Fibroblast of peridontal ligament (primary cell): Measurements from ENCODE around the gene NDUFAF2.
"Not testable (repeated sequence)": the region's sequence is repeated elsewhere in the genome, so short reads cannot be mapped to it uniquely, and the experiment has no call there.

Source experiments
- DNase-seq: peaks from one replicate; pipeline ENCODE4 v3.0.0-alpha.2; 2010; ENCODE audit errors: extremely low read depth

NDUFAF2 gene

DNA sequence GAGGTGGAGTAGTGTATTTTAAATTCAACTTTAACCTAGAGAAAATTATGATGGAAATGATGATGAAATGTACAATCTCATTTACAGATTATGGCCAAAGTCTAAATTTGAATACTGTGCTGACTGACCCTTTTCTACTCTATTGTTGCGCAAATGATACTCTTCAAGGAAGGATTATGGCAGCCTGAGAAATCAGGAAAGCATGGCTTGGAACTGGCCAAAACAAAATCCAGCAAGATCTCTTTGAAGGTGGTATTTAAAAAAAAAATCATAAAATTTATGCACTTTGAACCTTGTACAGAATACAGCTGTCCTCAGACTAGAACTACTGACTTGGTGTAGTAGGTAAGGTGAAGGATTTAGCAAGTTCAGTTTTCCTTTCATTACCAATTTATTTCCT is 105.3 kb downstream of the NDUFAF2 start:
- no peak for DNase-seq

- peak; percentile 32 for DNase-seq
Measured at GRCh38 chr5:61051267-61051666, 106.3 kb downstream of the NDUFAF2 start.

GRCh38 chr5:61052882-61053281 is 107.9 kb downstream of the NDUFAF2 start:
- DNase-seq, result peak; percentile 84

GRCh38 chr5:61053937-61054336 is 108.9 kb downstream of the NDUFAF2 start:
- no peak for DNase-seq

- peak; percentile 77 for DNase-seq
Measured at GRCh38 chr5:61055434-61056006, 110.5 kb downstream of the NDUFAF2 start.

GRCh38 chr5:61059499-61059898 is 114.5 kb downstream of the NDUFAF2 start:
- no peak for DNase-seq

- DNase-seq, result no peak
Measured at GRCh38 chr5:61069150-61069549, 124.1 kb downstream of the NDUFAF2 start.

GRCh38 chr5:61071526-61071925 is 126.5 kb downstream of the NDUFAF2 start:
- DNase-seq, result no peak

DNA sequence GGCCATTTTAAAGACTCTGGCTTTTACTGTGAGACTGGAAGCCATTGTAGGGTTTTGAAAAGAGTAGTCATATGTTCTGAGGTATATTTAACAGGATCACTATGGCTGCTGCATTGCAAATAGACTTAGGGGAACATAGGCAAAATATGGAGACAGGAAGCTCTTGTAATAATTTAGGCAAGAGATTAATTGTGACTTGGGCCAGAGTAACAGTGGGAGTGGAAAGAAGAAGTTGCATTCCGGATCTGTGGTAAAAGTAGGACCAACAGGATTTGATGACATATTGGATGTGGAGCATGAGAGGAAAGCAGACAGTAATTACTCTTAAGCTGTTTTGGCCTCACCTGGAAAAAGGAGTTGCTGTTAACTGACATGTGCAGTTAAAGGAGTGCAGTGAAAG is 131.6 kb downstream of the NDUFAF2 start:
- no peak for DNase-seq

DNA sequence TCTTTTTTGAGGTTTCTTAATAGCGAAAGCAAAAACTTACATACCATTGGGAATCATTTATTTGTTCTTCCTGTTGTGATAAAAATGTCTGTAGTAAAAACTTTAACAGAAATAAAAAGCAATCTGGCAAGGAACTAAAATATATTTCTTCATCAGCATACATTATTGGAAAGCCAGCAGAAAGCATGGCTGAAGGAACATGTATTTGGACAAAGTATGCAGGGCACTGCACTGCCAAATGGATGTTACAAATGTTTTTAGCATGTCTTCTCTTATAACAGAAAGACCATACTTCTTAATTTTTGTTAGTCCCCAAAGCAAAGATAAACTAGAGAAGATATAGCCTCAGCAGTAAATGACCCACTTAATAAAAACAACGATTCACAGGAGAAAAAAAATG is 136.7 kb downstream of the NDUFAF2 start:
- no peak for DNase-seq

DNA sequence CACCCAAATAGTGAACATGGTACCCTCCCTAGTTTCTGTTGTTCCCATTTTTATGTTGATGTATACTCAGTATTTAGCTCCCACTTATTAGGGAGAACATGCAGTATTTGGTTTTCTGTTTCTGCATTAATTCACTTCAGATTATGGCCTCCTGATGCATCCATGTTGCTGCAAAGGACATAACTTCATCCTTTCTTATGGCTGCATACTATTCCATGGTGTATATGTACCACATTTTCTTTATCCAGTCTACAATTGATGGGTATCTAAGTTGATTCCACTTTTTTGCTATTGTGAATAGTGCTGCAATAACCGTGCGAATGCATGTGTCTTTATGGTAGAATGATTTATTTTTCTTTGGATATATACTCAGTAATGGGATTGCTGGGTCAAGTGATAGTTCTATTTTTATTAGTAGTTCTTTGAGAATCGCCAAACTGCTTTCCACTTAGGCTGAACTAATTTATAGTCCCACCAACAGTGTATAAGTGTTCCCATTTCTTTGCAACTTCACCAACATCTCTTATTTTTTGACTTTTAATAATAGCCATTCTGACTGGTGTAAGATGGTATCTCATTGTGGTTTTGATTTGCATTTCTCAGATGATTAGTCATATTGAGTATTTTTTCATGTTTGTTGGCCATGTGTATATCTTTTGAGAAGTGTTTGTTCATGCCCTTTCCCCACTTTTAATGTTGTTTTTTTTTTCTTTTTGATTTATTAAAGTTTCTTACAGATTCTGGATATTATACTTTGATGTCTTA is 137.7 kb downstream of the NDUFAF2 start:
- DNase-seq, result peak; percentile 26

DNA sequence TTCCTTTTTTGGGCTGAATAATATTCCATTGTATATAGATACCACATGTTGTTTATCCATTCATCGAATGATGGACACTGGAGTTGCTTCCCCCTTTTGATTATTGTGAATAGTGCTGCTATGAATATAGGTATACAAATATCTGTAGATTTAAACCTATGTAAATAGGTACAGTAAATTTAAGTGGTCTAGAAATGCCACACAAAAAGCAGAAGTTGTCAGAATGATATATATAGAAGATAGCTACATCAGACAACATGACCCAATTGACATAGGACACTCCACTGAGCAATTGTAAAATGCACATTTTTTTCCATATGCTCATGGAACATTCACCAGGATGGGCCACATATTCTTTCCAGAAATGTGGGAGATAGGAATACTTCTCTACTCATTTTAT is 139.7 kb downstream of the NDUFAF2 start:
- DNase-seq, result no peak

GRCh38 chr5:61085885-61086284 is 140.9 kb downstream of the NDUFAF2 start:
- no peak for DNase-seq

DNA sequence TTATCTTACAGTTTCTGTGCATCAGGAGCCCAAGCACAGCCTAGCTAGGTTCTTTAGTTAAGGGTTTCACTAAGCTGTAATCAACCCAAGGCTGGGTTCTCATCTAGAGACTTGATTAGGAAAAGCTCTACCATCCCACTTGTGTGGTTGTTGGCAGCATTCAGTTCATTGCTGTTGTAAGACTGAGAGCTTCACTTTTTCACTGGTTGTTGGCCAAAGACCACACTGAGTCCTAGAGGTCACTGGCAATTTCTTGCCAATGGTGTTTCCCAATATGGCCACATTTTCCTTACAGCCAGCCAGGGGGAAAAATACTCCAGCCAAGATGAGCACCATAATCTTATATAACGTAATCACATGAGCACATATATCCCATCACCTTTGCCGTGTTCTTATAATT is 142.9 kb downstream of the NDUFAF2 start:
- peak; percentile 51 for DNase-seq

DNA sequence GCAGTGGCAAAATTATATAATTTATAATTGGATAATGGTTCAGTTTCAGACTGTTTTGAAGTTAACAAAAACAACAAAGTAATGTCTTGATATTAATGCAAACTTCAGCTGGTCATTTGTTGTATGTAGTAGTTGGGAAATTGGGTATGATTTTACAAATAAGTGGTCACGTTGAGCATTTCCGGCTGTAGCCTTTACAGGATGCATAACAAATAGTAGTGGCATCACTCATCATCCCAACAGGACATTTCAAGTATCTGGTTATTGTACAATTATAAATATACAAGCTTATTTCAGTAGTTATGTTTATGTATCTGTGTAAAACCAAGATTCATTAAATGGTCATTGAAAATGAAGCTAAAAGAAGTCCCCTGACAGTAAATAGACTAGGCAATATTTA is 144.3 kb downstream of the NDUFAF2 start:
- no peak for DNase-seq

DNA sequence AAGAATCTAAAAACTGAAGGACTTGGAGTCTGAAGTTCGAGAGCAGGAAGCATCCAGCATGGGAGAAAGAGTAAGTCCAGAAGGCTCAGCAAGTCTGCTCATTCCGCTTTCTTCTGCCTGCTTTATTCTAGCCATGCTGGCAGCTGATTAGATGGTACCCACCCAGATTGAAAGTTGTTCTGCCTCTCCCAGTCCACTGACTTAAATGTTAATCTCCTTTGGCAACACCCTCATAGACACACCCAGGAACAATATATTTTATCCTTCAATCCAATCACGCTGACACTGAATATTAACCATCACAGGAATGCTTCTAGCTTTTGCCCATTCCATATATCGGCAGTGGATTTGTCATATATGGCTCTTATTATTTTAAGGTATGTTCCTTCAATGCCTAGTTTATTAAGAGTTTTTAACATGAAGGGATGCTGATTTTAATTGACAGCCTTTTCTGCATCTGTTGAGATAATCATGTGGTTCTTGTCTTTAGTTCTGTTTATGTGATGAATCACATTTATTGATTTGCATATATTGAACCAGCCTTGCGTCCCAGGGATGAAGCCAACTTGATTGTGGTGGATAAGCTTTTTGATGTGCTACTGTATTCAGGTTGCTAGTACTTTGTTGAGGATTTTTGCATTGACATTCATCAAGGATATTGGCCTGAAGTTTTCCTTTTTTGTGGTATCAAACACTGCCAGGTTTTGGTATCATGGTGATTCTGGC is 148.2 kb downstream of the NDUFAF2 start:
- not testable (repeated sequence) for DNase-seq

GRCh38 chr5:61097465-61097864 is 152.5 kb downstream of the NDUFAF2 start:
- DNase-seq, result no peak

GRCh38 chr5:61098251-61098995 is 153.4 kb downstream of the NDUFAF2 start:
- no peak for DNase-seq

GRCh38 chr5:61100437-61100836 is 155.4 kb downstream of the NDUFAF2 start:
- no peak for DNase-seq

DNA sequence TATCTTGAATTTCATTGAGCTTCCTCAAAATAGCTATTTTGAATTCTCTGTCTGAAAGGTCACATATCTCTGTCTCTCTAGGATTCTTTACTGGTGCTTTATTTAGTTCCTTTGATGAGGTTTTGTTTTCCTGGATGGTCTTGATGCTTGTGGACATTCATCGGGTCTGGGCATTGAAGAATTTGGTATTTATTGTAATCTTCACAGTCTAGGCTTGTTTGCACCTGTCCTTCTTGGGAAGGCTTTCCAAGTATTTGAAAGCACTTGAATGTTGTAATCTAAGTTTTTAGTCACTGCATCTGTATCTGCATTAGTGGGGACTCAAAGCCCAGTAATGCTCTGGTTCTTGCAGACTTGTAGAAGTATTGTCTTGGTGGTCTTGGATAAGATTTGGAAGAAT is 169.4 kb downstream of the NDUFAF2 start:
- no peak for DNase-seq

GRCh38 chr5:61115968-61116367 is 171.0 kb downstream of the NDUFAF2 start:
- no peak for DNase-seq

- DNase-seq, result no peak
Measured at GRCh38 chr5:61119066-61119465, 174.1 kb downstream of the NDUFAF2 start.
